NCI-H748 (cell line): Measurements from ENCODE around the gene SUSD1.
"Not testable (repeated sequence)": the region's sequence is repeated elsewhere in the genome, so short reads cannot be mapped to it uniquely, and the experiment has no call there.

ENCODE experiments used
- DNase-seq: peaks from one replicate; lab custom pipeline; 2025; ENCODE audit not compliant: unreplicated experiment; lab: John Stamatoyannopoulos, UW

SUSD1 gene

DNA sequence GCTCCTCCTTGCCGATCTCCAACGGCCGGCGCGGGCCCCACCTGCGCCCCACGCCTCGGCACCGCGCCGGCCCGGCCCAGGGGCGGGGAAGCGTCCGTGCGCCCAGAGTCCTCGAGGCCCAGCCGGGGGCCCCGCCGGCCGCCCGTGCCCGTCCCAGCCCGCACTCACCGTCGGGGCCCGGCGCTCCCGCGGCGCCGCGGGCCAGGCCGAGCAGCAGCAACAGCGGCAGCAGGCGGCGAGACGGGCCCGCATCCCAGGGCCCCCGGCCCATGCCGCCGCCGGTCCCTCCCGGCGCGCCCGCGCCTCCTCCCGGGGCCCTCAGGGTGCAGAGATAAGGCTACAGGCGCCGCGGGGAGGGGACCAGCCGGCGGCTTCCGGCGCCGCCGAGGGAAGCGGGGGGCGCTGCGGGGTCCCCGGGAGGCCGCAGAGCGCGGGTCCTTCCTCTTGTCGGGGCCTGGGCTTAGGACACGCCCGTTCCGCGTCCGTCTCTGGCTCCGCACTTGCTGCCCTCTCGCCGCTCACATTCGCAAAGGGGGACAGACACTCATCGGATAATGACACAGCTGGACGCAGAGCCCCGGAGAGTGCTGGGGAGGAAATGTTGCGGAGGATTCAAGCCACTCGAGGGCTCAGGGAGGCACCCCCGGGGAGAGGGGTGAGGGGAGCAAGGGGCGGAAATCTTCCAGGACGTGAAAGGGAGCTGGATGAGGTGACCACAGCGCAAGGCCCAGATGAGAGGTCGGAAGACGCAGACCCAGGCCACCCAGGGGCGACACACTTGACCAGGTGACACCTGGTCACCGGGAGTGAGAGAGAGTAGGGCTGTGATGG lies at the start of gene SUSD1:
Gene SUSD1 (minus strand): TSS at position 333 of the 831 bp plus-strand sequence. CDS start 62 bp downstream, at position 271.
- peak; percentile 67 for DNase-seq

DNA sequence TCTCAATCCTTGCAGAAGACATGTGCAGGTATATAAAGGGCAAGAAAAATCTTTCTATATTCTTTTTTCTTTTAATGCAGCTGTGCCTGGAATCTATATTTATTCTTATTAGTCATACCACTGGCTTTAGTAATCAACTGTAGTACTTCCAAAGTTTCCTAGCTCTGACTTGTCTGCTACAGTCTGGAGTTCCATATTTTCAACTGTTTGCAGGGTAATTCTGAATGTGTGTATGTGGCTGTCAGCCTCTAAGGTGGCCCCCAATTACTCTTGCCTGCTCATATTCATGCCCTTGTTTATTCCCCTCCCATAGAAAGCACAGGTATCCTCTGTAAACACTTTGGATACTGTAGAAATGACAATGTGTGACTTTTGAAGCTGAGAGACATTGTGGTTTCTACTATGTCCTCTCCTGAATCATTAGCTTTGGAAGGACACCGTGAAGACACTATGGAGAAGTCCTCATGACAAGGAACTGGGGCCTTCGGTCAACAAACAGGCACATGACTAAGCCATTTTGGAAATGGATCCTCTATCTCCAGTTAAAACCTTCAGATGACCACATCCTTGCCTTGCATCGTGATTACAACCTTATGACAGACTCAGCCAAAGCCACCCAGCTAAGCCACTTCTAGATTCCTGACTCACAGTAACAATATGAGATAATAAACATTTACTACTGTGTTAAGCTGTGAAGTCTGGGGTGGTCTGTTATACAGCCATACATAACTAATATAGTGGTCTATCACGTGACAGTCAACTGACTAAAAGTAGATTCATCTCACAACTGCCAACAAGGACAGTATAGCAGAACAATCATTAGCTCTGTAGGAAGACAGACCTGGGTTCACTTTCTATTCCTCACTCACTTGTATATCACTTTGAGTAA lies 49.5 kb upstream of the SUSD1 start:
- no peak for DNase-seq

DNA sequence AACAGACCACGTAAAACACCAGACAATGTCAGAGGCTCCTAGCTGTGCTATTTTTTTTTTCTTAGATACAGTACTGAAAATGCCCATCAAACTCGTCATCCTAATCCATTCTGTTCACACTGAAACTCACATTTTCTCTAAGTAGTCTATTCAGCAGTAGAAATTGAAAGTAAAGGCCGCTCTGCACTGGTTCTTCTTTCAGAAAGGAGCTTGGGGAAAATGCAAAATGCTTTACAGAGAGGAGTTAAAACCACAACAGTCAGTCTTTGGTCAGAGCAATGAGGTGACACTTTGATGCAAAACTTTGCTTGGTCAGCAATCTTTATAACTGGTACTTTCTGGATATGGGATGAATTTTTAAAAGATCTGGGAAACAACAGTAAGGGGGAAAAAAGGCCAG lies 43.8 kb upstream of the SUSD1 start:
- no peak for DNase-seq

- no peak for DNase-seq
Observed at GRCh38 chr9:112212926-112213325, 37.8 kb upstream of the SUSD1 start.

- DNase-seq = no peak
Observed at GRCh38 chr9:112207451-112207850, 32.4 kb upstream of the SUSD1 start.

DNA sequence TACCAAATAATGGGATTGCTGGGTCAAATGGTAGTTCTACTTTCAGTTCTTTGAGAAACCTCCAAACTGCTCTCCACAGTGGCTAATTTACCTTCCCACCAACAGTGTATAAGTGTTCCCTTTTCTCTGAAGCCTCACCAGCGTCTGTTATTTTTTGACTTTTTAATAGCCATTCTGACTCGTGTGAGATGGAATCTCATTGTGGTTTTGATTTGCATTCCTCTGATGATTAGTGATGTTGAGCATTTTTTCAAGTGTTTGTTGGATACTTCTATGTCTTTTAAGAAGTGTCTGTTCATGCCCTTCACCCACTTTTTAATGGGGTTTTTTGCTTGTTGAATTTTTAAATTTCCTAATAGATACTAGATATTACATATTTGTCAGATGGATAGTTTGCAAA lies 28.4 kb upstream of the SUSD1 start:
- DNase-seq = no peak

DNA sequence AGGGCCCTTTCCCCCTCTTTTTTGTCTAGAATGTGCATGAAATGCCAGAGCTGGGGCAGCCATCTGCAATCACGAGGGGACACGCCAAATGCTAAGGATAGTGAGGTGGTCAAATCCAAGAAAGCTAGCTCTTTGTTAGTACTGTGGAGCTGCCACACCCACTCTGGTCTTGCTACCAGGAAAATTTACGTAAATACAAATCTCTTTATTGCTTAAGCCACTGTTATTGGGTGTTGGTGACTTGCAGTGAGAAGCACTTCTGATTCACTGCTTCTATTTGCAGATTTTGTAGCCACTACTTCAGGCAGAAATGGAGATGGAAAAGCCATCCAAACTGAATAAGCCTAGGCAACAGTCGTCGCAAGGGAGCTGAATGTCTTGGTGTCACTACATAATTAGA lies 25.6 kb upstream of the SUSD1 start:
- DNase-seq = no peak

DNA sequence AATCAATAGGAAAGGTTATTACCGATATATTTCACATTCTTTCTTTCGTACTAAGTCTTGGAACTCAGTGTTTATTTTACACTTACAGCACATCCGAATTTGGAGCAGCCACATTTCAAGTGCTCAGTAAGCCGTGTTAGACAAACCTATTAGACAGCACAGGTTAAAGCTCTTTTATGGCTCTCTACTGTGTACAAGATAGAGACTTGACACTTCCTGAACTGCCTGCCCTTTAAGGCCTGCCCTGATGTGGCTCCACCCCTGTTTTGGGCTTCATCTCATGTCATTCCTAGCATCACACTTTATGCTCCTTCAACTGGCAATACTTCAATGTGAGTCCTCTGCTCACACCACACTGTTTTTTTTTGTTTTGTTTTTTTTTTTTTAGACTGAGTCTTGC lies 23.5 kb upstream of the SUSD1 start:
- DNase-seq = no peak

GRCh38 chr9:112194969-112195431 lies 19.9 kb upstream of the SUSD1 start:
- no peak for DNase-seq

DNA sequence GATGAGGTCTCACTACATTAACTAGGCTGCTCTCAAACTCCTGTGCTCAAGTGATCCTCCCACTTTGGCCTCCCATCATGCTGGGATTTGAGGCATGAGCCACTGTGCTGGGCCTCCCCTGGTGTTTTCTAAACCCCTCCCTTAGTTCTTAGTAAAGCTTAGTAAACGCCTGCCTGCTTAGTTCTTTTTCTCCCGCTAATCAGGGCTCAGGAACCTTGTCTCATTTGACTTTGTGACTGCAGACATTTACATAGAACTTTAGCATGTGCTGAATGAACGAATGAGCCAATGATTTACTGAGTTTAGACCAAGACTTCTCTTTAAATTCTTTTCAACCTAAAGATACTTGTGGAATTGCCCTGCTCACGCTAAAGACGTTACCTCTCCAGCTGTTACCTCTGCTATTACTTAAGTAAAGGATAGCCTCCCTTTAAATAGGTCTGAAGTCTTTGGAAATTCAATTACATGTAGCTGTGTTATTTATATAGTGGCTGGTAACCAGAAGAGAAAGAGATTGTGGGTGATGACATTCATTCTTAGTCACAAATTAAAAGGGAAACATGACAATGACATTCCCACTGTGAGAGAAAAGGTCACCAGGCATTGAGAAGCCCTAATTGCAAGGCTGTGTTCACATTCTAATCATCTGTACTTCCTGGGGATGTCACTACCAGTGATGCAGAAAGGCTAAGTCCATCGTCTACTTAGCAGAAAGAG lies 18.6 kb upstream of the SUSD1 start:
- no peak for DNase-seq

- DNase-seq = not testable (repeated sequence)
Observed at GRCh38 chr9:112190320-112190719, 15.2 kb upstream of the SUSD1 start.

GRCh38 chr9:112188884-112189283 lies 13.8 kb upstream of the SUSD1 start:
- no peak for DNase-seq

DNA sequence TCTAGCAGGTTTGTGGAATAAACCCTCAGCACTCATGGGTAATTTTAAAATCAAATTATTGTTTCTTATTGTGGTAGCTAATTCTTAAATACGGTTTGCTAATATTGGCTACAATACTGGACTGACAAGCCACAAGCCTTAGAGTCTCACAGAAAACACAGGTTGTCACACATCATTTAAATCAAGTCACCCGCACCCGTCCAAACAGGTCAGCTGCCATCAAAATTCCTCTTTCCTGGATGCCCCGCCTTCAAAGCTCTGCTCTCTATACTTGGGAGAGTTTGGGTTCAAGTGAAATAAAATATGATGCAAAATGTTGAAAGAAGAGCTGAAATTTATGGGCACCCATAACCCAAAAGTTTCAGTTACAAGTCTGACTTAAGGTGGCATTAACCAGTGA lies 12.3 kb upstream of the SUSD1 start:
- DNase-seq = no peak

GRCh38 chr9:112186695-112187094 lies 11.6 kb upstream of the SUSD1 start:
- no peak for DNase-seq

- DNase-seq = no peak
Observed at GRCh38 chr9:112184946-112185345, 9.8 kb upstream of the SUSD1 start.

DNA sequence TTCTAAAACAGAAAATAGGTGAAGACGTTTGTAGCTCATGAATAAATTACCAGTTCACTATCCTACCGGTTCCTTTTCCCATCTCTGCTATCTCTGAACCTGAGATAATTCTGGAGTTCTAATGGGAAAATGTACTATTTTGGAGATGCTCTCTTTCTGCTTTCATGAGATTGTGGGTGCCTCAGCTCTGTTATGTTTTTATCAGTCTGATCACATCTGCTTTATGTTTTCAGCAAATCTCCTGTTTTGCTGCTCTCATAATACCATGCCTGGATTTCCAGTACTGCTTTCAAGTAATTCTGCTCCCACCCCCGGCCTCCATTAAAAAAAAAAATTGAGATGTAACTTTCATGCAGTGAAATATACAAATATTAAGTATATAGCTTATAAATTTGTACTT lies 9.1 kb upstream of the SUSD1 start:
- no peak for DNase-seq

- no peak for DNase-seq
Observed at GRCh38 chr9:112180387-112180881, 5.3 kb upstream of the SUSD1 start.

- DNase-seq = no peak
Observed at GRCh38 chr9:112179816-112180215, 4.7 kb upstream of the SUSD1 start.

DNA sequence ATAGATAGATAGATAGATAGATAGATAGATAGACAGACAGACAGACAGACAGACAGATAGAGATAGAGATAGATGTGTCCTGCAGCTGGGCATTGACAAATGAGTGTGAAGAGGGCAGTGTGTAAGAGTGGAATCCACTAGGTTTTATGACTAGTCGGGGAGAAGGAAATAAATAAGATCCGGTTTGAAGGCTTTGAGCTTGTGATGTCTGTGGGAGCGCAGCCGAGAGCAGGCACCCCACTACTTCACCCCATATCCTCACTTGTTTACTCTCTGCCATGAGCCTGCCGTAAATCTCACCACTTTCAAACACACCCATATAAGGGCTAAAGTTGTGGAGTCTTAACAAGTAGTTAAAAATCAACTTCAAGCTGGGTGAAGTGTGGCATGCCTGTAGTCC lies 1.4 kb upstream of the SUSD1 start:
- no peak for DNase-seq

GRCh38 chr9:112175796-112176315 lies 759 bp upstream of the SUSD1 start:
- DNase-seq = no peak
